ENCODE results near the gene HNRNPH2.
A peak's percentile ranks its signal among the peaks of the same experiment; 100 is the strongest.

The HNRNPH2 gene

GRCh38 chrX:101419489-101419888 lies 11.5 kb downstream of the HNRNPH2 start:
- Histone ChIP-seq H3K4me3 (ENCODE audit: low read depth, low read length) (no peak overlapping the region), H2AFZ (peak overlapping the region; percentile 92), H3K9ac (no peak overlapping the region), H3K36me3 (ENCODE audit: control insufficient read depth, insufficient read depth, low read length) (no peaks in the 10 kb centered on the region), H3K9me3 (ENCODE audit: control insufficient read depth, low read length) (no peaks in the 10 kb centered on the region), H3K4me2 (ENCODE audit: low read length) (no peak overlapping the region), H3K27ac (peak overlapping the region; percentile 94), H3K4me1 (peaks cover 14% of the 10 kb centered on the region), H3K27me3 (ENCODE audit: control insufficient read depth, insufficient read depth, low read length) (no peaks in the 10 kb centered on the region), H3K79me2 (peaks cover 3% of the 10 kb centered on the region)
- no peak for TF ChIP-seq CTCF (IDR thresholded peaks at IDR 0.05)

GRCh38 chrX:101427954-101428353 lies 19.9 kb downstream of the HNRNPH2 start:
- TF ChIP-seq CTCF (IDR thresholded peaks at IDR 0.05): no peak
- no peaks in the 10 kb centered on the region for H3K27me3 ChIP-seq (ENCODE audit: control insufficient read depth, insufficient read depth, low read length)
- H3K4me3 ChIP-seq (ENCODE audit: low read depth, low read length): no peak overlapping the region
- no peaks in the 10 kb centered on the region for H3K4me1 ChIP-seq
- H3K79me2 ChIP-seq: no peaks in the 10 kb centered on the region
- H3K4me2 ChIP-seq (ENCODE audit: low read length): no peak overlapping the region
- H3K36me3 ChIP-seq (ENCODE audit: control insufficient read depth, insufficient read depth, low read length): no peaks in the 10 kb centered on the region
- no peak overlapping the region for H3K9ac ChIP-seq
- H3K27ac ChIP-seq: no peak overlapping the region
- H2AFZ ChIP-seq: no peak overlapping the region
- no peaks in the 10 kb centered on the region for H3K9me3 ChIP-seq (ENCODE audit: control insufficient read depth, low read length)

GRCh38 chrX:101429934-101430333 lies 21.9 kb downstream of the HNRNPH2 start:
- H3K27me3 ChIP-seq (ENCODE audit: control insufficient read depth, insufficient read depth, low read length): no peaks in the 10 kb centered on the region
- TF ChIP-seq CTCF (IDR thresholded peaks at IDR 0.05): no peak

GRCh38 chrX:101430457-101431078 lies 22.5 kb downstream of the HNRNPH2 start:
- Histone ChIP-seq H2AFZ (no peak overlapping the region), H3K9ac (no peak overlapping the region), H3K27ac (no peak overlapping the region), H3K27me3 (ENCODE audit: control insufficient read depth, insufficient read depth, low read length) (no peaks in the 10 kb centered on the region), H3K4me3 (ENCODE audit: low read depth, low read length) (no peak overlapping the region), H3K79me2 (peaks cover 2% of the 10 kb centered on the region), H3K9me3 (ENCODE audit: control insufficient read depth, low read length) (no peaks in the 10 kb centered on the region), H3K36me3 (ENCODE audit: control insufficient read depth, insufficient read depth, low read length) (no peaks in the 10 kb centered on the region), H3K4me2 (ENCODE audit: low read length) (no peak overlapping the region), H3K4me1 (no peaks in the 10 kb centered on the region)
- no peak for TF ChIP-seq CTCF (IDR thresholded peaks at IDR 0.05)

More at GRCh38 chrX:101429934-101430333, 21.9 kb downstream of the HNRNPH2 start:
- Histone ChIP-seq H3K27ac (no peak overlapping the region), H2AFZ (no peak overlapping the region), H3K9ac (no peak overlapping the region), H3K9me3 (ENCODE audit: control insufficient read depth, low read length) (no peaks in the 10 kb centered on the region), H3K36me3 (ENCODE audit: control insufficient read depth, insufficient read depth, low read length) (no peaks in the 10 kb centered on the region), H3K79me2 (peaks cover 2% of the 10 kb centered on the region), H3K4me3 (ENCODE audit: low read depth, low read length) (no peak overlapping the region), H3K4me2 (ENCODE audit: low read length) (no peak overlapping the region), H3K4me1 (no peaks in the 10 kb centered on the region)

GRCh38 chrX:101442085-101442484 lies 34.1 kb downstream of the HNRNPH2 start:
- Histone ChIP-seq H2AFZ (no peak overlapping the region), H3K4me1 (no peaks in the 10 kb centered on the region), H3K79me2 (no peaks in the 10 kb centered on the region), H3K9ac (no peak overlapping the region), H3K36me3 (ENCODE audit: control insufficient read depth, insufficient read depth, low read length) (no peaks in the 10 kb centered on the region), H3K27me3 (ENCODE audit: control insufficient read depth, insufficient read depth, low read length) (no peaks in the 10 kb centered on the region), H3K4me3 (ENCODE audit: low read depth, low read length) (no peak overlapping the region), H3K4me2 (ENCODE audit: low read length) (no peak overlapping the region), H3K9me3 (ENCODE audit: control insufficient read depth, low read length) (no peaks in the 10 kb centered on the region), H3K27ac (peak overlapping the region; percentile 24)
- no peak for TF ChIP-seq CTCF (IDR thresholded peaks at IDR 0.05)
